GM12864 (cell line): Measurements from ENCODE around the gene IFNA17.
"Not testable (repeated sequence)": the region's sequence is repeated elsewhere in the genome, so short reads cannot be mapped to it uniquely, and the experiment has no call there.

Experiments
- DNase-seq: peaks from one replicate; pipeline ENCODE4 v3.0.0-alpha.2; 2011; ENCODE audit warnings: low read depth
- H3K4me3 ChIP-seq: 2 replicates; pipeline ENCODE4 v1.5.1; 2011; ENCODE audit warnings: mild to moderate bottlenecking, low read depth, low read length, control low read depth
- TF ChIP-seq, protein P1 (sequence below): IDR thresholded peaks from 2 replicates; pipeline ENCODE4 v1.5.1; 2011; ENCODE audit warnings: low read depth, mild to moderate bottlenecking, moderate library complexity, low read length, control low read depth, inconsistent platforms; ENCODE audit errors: missing control alignments

IFNA17 gene

DNA sequence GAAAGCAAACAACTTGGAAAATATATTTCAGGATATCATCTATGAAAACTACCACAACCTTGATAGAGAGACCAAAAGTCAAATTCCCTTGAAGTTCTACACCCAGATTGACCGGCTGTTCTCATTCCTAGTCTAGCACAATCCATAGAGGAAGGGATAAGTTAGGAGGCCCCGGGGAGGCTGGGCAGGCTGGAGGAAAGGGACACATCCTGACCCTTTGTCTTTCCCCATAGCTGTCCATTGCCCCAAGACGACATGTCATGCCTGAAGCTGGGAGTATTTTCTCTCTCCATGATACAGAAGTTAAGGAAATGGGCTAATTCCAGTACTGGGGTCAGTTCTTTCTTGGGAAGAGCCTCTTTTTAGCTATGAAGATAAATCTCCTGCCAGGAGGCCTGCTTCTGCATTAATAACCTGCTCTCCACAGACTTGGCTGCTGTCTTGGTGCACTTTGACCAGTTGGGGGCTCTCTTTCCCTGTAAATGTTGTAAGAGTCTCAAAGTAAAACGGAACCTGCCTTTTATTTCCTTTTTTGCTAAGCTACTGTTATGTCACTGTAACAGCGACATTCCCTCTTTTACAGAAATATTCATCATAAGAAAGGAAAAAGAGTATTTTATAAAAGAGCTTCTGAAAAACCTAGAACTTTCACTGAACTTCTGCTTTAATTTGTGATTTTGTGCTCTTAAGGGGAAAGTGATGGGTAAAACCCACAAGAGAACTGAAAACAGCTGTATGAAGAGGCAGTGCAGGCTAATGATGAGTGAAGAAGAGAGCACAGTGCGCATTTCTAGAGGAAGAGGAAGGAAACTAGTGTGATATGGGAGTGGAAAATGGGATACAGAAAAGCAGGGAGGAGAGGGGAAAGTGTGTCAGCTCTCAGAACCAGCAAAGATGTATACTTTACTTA, 32.9 kb downstream of the IFNA17 start:
- H3K4me3 ChIP-seq, DNase-seq: not testable (repeated sequence)
- TF ChIP-seq, protein P1, sequence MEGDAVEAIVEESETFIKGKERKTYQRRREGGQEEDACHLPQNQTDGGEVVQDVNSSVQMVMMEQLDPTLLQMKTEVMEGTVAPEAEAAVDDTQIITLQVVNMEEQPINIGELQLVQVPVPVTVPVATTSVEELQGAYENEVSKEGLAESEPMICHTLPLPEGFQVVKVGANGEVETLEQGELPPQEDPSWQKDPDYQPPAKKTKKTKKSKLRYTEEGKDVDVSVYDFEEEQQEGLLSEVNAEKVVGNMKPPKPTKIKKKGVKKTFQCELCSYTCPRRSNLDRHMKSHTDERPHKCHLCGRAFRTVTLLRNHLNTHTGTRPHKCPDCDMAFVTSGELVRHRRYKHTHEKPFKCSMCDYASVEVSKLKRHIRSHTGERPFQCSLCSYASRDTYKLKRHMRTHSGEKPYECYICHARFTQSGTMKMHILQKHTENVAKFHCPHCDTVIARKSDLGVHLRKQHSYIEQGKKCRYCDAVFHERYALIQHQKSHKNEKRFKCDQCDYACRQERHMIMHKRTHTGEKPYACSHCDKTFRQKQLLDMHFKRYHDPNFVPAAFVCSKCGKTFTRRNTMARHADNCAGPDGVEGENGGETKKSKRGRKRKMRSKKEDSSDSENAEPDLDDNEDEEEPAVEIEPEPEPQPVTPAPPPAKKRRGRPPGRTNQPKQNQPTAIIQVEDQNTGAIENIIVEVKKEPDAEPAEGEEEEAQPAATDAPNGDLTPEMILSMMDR: peak; percentile 55

DNA sequence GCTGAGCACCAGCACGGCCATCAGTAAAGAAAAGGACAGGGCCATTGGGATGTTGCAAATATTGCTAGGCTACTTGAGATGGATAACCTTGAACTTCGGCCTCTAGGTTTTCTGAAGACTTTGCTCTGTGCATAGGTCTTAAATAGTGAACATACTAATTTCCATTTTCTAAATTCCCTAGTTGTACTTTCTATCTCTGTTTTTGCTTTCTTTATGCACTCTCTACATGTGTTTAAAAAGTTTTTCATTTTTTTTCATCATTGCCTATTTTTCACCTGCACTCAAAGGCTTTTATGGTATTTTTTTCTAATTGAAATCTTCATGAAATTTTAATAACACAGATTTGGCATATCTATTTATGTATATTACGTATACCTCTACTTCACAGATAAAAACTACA, 40.5 kb downstream of the IFNA17 start, which contains the start of gene IFNA4:
Gene IFNA4 (minus strand): TSS at position 101 of the 400 bp plus-strand sequence. CDS start 56 bp downstream, at position 45.
- DNase-seq, H3K4me3 ChIP-seq: not testable (repeated sequence)

DNA sequence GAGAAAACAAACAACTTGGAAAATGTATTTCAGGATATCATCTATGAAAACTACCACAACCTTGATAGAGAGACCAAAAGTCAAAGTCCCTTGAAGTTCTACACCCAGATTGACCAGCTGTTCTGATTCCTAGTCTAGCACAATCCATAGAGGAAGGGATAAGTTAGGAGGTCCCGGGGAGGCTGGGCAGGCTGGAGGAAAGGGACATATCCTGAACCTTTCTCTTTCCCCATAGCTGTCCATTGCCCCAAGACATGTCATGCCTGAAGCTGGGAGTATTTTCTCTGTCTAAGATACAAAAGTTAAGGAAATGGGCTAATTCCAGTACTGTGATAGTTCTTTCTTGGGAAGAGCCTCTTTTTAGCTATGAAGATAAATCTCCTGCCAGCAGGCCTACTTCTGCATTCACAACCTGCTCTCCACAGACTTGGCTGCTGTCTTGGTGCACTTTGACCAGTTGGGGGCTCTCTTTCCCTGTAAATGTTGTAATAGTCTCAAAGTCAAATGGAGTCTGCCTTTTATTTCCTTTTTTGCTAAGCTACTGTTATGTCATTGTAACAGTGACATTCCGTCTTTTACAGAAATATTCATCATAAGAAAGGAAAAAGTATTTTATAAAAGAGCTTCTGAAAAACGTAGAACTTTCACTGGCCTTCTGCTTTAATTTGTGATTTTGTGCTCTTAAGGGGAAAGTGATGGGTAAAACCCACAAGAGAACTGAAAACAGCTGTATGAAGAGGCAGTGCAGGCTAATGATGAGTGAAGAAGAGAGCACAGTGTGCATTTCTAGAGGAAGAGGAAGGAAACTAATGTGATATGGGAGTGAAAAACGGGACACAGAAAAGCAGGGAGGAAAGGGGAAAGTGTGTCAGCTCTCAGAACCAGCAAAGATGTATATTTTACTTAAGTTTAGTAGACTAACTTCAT, 44.9 kb downstream of the IFNA17 start:
- peak; percentile 5 for DNase-seq
- TF ChIP-seq, protein P1: peak; percentile 61
- H3K4me3 ChIP-seq: not testable (repeated sequence)
